ENCODE data around the gene NAPB.

Gene NAPB

DNA sequence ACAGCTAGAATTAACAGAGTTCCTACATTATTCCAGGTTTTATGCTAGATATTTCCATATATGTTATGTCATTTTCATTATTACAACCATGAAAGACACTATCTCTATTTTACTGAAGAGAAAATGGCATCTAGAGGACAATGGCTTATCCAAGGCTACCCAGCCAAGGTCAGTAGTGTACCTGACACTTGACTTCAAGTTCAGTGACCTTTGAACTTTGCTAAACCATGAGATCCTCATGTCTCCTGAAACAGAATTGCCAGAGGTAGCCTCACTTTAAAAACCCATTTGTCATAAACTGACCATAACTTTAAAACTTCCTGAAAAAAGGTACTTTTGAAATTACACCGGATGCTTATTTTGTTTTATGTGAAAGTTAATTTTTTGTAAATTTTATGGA lies 14.4 kb downstream of the NAPB start:
- H3K9me3 ChIP-seq = no peaks in the 10 kb centered on the region
- in situ Hi-C loops (cut with MboI; ENCODE audit: low sequenced_read_pairs) = no loop called here
- no peaks in the 10 kb centered on the region; the same call in 1 of the 2 replicates for H3K36me3 ChIP-seq (replicated peaks)
- DNase-seq (ENCODE audit: low spot score in 2 of 2) = no peak
- no peaks in the 10 kb centered on the region for H3K4me1 ChIP-seq
- H3K4me3 ChIP-seq = no peak overlapping the region
- no peaks in the 10 kb centered on the region for H3K27me3 ChIP-seq (ENCODE audit: low read depth)

DNA sequence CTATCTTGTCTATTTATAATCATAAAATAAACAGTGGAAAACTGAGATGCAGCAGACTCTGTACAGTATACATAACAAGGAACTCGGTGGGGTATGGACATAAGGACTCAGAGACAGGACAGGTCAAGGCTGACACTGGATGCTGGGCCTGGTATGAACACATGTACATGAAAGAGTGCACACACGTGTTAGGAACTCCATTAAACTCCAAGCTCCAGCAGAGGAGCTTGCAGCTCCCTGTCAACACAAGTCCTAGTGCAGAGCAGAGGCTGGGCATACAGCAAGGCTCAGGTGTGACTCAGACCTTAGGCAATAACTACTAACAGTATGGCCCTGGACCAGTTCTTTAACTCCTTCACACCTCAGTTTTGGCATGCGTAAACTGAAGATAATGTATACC lies 17.1 kb downstream of the NAPB start:
- in situ Hi-C loops (cut with MboI; ENCODE audit: low sequenced_read_pairs) = no loop called here
- DNase-seq (ENCODE audit: low spot score in 2 of 2) = no peak
- Histone ChIP-seq H3K36me3 (replicated peaks) (peaks cover 1% of the 10 kb centered on the region; the same call in 1 of the 2 replicates), H3K27me3 (ENCODE audit: low read depth) (no peaks in the 10 kb centered on the region), H3K4me1 (no peaks in the 10 kb centered on the region), H3K9me3 (no peaks in the 10 kb centered on the region), H3K4me3 (no peak overlapping the region)

DNA sequence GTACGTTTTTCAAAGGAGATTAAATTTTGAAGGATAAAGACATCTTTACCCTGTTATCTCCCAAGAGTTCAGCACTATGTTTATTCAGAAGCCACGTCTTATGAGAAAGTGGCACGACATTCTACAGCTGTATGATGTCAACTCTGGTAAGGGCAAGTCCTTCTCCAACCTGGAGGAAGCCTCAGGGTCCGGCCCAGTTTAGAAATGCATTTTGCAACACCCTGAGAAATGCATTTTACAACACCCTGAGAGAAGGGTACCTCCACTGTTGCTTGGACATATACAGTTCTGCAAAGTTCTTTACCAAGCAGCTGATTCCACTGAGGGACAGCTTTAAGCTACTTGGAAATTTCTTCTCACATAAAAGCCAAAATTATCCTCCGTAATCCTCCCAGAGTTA lies 17.5 kb downstream of the NAPB start:
- no peaks in the 10 kb centered on the region for H3K27me3 ChIP-seq (ENCODE audit: low read depth)
- no peaks in the 10 kb centered on the region for H3K4me1 ChIP-seq
- H3K36me3 ChIP-seq (replicated peaks) = peaks cover 4% of the 10 kb centered on the region; the same call in 1 of the 2 replicates
- no peak for DNase-seq (ENCODE audit: low spot score in 2 of 2)
- H3K4me3 ChIP-seq = no peak overlapping the region
- in situ Hi-C loops (cut with MboI; ENCODE audit: low sequenced_read_pairs) = no loop called here
- H3K9me3 ChIP-seq = no peaks in the 10 kb centered on the region

DNA sequence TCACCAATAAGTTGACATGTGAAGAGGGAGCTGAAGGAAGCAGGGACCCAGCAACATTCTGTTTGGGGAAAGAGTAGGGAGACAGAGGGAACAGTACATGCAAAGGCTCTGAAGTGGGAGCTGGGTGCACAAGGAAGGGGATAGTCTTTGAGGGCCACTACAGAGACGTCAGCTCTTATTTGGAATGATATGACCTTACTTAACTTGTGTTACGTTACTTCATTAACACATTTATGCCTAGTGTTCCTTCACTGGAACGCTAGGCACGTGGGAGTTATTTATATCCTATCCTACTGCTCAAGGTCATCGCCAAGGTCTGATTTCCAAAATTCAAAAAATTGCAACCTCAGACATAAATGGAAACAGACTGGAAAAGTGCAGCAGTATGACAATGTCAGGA lies 20.2 kb downstream of the NAPB start:
- in situ Hi-C loops (cut with MboI; ENCODE audit: low sequenced_read_pairs) = no loop called here
- no peaks in the 10 kb centered on the region for H3K9me3 ChIP-seq
- no peaks in the 10 kb centered on the region for H3K27me3 ChIP-seq (ENCODE audit: low read depth)

DNA sequence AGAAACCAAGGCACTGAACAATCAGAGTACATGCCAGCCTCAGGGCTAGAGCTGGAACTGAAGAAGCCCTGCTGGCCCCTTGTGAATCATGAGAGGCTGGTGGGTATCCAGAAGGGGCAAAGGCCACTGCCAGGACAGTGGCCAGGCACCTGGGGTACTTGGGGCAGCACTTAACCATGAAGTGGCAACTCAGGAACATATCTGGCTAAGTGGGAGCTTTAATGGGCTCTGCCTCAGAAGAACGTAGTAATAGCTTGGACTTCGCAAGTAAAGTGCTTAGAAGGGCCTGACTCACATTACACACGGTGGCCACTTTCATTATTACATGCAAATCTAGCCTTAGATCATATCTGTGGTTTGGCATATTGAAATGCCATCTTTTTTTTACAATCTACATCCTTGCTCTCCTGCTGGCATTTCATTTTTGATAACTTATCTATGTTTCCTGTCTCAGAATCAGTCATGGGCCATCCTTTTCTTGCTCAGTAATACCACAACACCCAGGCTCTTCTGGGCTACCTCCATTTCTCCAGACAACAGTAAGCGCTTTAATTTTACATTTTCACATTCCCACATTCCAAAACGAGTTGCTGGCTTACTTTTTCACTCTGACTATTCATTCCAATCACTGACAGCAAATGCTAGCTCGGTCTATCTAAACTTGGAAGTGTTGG lies 21.6 kb downstream of the NAPB start:
- H3K4me1 ChIP-seq = no peaks in the 10 kb centered on the region
- H3K36me3 ChIP-seq (replicated peaks) = peaks cover 20% of the 10 kb centered on the region
- in situ Hi-C loops (cut with MboI; ENCODE audit: low sequenced_read_pairs) = no loop called here
- DNase-seq (ENCODE audit: low spot score in 2 of 2) = no peak
- no peak overlapping the region for H3K4me3 ChIP-seq
- no peaks in the 10 kb centered on the region for H3K27me3 ChIP-seq (ENCODE audit: low read depth)
- no peaks in the 10 kb centered on the region for H3K9me3 ChIP-seq

More for the DNA sequence above, 20.2 kb downstream of the NAPB start:
- H3K36me3 ChIP-seq (replicated peaks) = peaks cover 8% of the 10 kb centered on the region
- no peaks in the 10 kb centered on the region for H3K4me1 ChIP-seq
- DNase-seq (ENCODE audit: low spot score in 2 of 2) = no peak
- H3K4me3 ChIP-seq = no peak overlapping the region

DNA sequence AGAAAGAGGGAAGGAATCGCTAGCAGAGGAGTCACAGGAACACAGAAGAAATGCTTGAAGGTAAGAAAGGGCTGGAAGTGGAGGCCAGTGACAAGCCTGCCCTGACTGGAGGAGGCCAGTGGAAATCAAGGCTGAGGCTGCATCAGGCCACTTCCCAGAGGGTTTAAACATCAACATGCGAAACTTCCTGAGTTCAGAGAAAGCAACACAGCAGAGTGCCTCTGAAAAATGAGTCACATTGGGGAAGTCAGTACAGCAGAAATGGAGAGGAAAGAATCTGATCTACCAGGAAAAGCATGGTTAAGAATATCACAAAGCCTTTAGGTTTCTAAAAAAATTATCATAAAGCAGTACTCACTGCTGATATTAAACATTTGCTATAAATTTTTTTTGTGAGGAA lies 23.3 kb downstream of the NAPB start:
- H3K36me3 ChIP-seq (replicated peaks) = peaks cover 35% of the 10 kb centered on the region
- H3K4me3 ChIP-seq = no peak overlapping the region
- H3K9me3 ChIP-seq = no peaks in the 10 kb centered on the region
- DNase-seq (ENCODE audit: low spot score in 2 of 2) = no peak
- no peaks in the 10 kb centered on the region for H3K27me3 ChIP-seq (ENCODE audit: low read depth)
- no peaks in the 10 kb centered on the region for H3K4me1 ChIP-seq
- in situ Hi-C loops (cut with MboI; ENCODE audit: low sequenced_read_pairs) = no loop called here

DNA sequence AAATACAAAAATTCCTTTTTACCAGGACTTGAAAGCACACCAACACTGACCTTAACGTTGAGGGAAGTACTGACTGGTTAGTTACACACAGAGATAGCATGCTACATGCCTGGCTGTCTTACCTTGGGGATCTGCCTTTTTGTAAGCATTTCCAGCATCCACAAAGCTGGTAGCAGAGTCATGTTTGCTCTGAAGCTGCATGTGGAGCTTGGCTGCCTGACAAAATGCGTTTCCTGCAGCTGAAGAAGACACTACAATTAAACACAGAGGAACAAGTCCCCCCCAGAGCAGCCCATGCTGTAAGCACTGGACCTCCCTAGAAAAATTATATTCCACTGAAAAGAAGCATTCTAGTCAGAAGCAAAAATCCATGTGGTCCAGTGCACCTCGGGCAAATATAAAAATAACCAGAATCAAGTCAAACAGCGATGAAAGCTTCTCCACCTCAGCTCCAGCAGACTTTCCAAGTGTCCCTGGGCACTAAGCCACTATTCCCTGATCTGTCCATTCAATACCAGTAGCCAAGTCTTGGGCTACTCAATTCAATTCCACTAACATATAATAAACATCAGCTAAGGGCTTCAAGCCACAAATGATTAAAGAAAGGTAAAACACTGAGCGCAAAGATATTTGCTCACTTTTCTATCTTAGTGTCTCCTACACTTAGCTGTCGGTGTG lies 24.2 kb downstream of the NAPB start:
- DNase-seq (ENCODE audit: low spot score in 2 of 2) = no peak
- in situ Hi-C loops (cut with MboI; ENCODE audit: low sequenced_read_pairs) = no loop called here
- peaks cover 35% of the 10 kb centered on the region for H3K36me3 ChIP-seq (replicated peaks)
- peaks cover 2% of the 10 kb centered on the region for H3K4me1 ChIP-seq
- no peaks in the 10 kb centered on the region for H3K27me3 ChIP-seq (ENCODE audit: low read depth)
- no peak overlapping the region for H3K4me3 ChIP-seq
- H3K9me3 ChIP-seq = no peaks in the 10 kb centered on the region

DNA sequence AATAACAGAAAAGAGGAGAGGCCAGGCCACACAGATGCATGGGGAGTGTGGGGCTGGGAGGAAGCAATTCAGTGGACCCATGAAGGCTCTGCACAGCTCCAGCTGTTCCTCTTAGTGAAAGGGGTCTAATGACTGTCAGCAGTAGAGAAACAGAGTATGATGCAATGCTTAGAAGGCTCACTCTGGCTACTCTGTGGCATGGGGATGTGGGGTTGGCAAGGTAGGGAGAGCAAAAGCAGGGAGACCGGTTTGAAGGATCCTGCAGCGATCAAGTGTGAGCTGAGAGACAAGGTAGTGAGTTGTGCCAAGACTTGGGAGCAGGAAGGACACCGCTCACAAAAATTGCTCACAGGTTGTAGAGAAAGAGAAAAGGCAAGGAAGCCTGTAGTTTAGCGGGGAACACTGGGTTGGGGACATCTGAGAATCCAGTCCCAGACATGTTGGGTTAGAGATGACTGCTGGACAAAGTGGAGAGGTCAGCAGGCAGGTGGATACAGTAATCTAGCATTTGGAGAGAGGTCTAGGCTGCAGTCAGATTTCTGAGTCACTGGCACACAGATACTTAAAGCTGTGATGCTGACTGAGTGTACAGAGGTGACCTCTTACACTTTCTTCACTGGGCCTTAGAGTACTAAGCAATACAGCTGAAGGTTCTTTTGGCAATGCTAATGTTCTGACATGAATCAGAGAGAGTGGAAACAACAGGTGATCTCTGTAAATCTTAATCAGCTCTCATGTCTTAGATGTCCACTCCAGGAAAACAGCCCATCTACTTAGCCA lies 27.1 kb downstream of the NAPB start:
- Histone ChIP-seq H3K4me3 (no peak overlapping the region), H3K36me3 (replicated peaks) (peaks cover 43% of the 10 kb centered on the region), H3K9me3 (no peaks in the 10 kb centered on the region), H3K4me1 (peaks cover 10% of the 10 kb centered on the region), H3K27me3 (ENCODE audit: low read depth) (no peaks in the 10 kb centered on the region)
- no peak for DNase-seq (ENCODE audit: low spot score in 2 of 2)
- in situ Hi-C loops (cut with MboI; ENCODE audit: low sequenced_read_pairs) = no loop called here

DNA sequence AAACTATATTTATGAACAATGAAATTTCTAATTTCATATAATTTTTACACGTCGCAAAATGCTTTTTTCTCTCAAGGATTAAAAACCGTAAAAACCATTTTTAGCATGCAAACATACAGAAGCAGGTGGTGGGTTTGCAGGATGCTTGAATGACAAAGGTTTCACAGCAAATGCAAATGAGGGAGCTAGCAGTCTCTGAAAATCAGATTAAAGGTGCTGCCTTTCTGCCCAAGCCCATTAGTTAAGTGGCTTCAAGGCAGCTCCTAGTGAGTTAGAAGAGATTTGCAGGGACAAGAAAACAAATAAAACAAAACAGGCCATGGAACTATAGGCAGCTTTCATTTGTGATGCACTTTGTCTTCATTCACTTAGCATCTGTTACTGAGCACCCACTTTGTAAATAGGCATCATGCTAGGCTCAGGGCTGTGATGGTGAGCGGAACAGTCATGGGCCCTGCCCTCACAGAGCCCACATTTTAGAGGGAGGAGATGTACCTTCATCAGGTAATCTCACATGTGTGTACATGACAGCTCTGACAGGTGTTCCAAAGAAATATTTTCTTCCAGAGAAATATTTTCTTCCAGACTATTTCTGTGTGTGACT lies 29.5 kb downstream of the NAPB start:
- Histone ChIP-seq H3K4me3 (no peak overlapping the region), H3K36me3 (replicated peaks) (peaks cover 52% of the 10 kb centered on the region), H3K4me1 (peaks cover 10% of the 10 kb centered on the region), H3K9me3 (no peaks in the 10 kb centered on the region), H3K27me3 (ENCODE audit: low read depth) (no peaks in the 10 kb centered on the region)
- peak; percentile 42 to 54 for DNase-seq (ENCODE audit: low spot score in 2 of 2)
- in situ Hi-C loops (cut with MboI; ENCODE audit: low sequenced_read_pairs) = no loop called here

DNA sequence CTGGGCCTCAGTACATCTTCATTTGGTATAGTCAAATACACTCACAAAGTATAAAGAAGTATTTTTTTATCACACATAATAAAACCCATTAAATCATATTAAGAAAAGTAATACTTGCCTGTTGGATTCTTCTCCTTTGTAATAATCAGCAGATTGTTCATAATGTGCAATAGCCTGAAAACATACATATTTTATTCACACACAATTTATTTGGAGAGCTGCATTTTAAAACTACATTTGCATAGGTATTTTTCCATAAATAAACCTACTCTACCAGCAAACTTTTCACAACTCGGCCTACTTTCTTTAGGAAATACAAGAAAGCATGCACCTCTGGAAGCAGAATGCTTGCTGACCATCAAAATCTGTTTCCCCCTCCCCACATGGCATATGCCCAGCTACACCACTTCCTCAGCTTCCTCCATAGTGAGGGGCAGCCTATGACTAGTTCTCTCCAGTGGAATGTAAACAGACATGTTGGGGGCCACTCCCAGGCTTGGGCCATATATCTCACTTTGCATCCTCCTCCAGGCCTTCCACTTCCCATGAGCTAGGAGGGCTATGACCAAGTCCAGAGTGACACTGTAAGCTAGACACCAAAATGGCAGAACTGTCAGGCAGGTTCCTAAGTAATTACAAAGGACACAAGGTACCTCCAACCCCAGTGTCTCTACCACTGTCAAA lies 31.1 kb downstream of the NAPB start:
- H3K36me3 ChIP-seq (replicated peaks) = peaks cover 45% of the 10 kb centered on the region
- H3K4me1 ChIP-seq = peaks cover 10% of the 10 kb centered on the region
- no peaks in the 10 kb centered on the region for H3K27me3 ChIP-seq (ENCODE audit: low read depth)
- DNase-seq (ENCODE audit: low spot score in 2 of 2) = no peak
- H3K9me3 ChIP-seq = no peaks in the 10 kb centered on the region
- no peak overlapping the region for H3K4me3 ChIP-seq
- in situ Hi-C loops (cut with MboI; ENCODE audit: low sequenced_read_pairs) = no loop called here

DNA sequence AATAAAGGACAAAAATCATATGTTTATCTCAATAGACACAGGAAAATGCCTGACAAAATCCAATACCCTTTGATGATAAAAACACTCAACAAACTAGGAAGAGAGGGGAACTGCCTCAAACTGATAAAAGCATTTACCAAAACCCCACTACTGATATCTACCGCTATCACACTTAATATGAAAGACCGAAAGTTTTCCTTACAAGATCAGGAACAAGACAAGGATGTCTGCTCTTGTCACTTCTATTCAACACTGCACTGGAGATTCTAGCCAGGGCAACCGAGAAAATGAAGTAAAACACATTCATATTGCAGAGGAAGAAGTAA lies 34.2 kb downstream of the NAPB start:
- DNase-seq (ENCODE audit: low spot score in 2 of 2) = no peak
- peaks cover 32% of the 10 kb centered on the region for H3K36me3 ChIP-seq (replicated peaks)
- peaks cover 8% of the 10 kb centered on the region for H3K4me1 ChIP-seq
- no peaks in the 10 kb centered on the region; the same call in 1 of the 2 replicates for H3K9me3 ChIP-seq
- no peak overlapping the region for H3K4me3 ChIP-seq
- H3K27me3 ChIP-seq (ENCODE audit: low read depth) = no peaks in the 10 kb centered on the region
- in situ Hi-C loops (cut with MboI; ENCODE audit: low sequenced_read_pairs) = no loop called here

DNA sequence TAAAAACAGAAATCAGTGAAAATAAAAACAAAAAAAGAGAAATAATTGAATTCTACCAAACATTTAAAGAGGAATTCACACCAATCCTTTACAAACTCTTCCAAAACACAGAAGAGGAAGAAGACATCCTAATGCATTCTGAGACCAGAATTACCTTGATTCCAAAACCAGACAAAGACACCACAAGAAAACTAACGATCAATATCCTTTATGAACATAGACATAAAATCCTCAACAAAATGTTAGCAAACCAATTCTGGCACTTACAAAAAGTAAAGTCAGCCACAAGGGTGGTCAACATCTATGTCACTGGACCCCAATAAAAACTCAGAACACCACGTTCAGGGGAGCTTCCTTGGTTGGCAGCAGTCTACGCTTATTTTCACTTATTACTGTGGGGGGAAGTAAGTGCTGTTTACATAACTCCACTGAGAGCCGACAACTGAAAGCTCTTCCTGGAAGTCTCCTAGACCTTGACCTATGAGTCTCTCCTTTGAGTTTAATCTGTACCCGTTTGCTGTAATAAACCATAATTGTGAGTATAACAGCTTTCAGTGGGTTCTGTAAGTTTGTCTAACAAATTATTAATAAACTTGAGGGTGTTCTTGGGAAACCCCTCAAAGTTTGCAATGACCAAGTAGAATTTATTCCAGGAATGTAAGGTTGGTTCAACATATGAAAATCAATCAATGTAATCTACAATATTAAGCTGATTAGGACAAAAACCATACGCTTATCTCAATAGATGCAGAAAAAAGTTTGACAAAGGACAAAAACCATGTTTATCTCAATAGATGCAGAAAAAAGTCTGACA lies 34.8 kb downstream of the NAPB start:
- in situ Hi-C loops (cut with MboI; ENCODE audit: low sequenced_read_pairs) = no loop called here
- DNase-seq (ENCODE audit: low spot score in 2 of 2) = no peak
- no peak overlapping the region for H3K4me3 ChIP-seq
- peaks cover 32% of the 10 kb centered on the region for H3K36me3 ChIP-seq (replicated peaks)
- H3K4me1 ChIP-seq = peaks cover 2% of the 10 kb centered on the region
- no peaks in the 10 kb centered on the region; the same call in 1 of the 2 replicates for H3K9me3 ChIP-seq
- H3K27me3 ChIP-seq (ENCODE audit: low read depth) = no peaks in the 10 kb centered on the region

DNA sequence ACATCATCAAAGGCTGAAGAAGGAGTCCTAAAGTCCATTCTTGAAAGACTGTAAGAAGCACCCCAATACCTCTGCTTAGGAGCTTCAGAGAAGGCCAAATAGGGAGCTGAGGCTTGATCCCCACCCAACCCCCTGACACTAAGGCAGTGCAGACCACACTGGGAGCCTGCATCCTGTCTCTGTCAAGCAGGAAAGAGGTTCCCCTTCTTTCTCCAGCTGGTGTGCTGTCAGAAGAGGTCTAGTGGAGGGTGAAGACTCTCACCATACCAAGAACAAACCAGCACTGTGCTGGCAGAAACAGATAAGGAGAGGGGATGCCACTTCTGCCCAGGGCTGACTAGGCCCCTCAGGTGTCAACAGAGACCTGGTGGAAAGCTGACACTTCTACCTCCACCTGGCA lies 39.4 kb downstream of the NAPB start:
- Histone ChIP-seq H3K4me3 (no peak overlapping the region), H3K4me1 (no peaks in the 10 kb centered on the region), H3K36me3 (replicated peaks) (peaks cover 26% of the 10 kb centered on the region), H3K27me3 (ENCODE audit: low read depth) (no peaks in the 10 kb centered on the region), H3K9me3 (no peaks in the 10 kb centered on the region; the same call in 1 of the 2 replicates)
- DNase-seq (ENCODE audit: low spot score in 2 of 2) = no peak
- in situ Hi-C loops (cut with MboI; ENCODE audit: low sequenced_read_pairs) = no loop called here
